Lower leg skin (tissue), 3 donors: ENCODE data around the gene CMTM4.

Experiments used
- CTCF ChIP-seq, 3 donors: fragments of 450-650 bp; IDR thresholded peaks; one replicate each; pipeline ENCODE4 v1.5.1; 2016; ENCODE audit warnings: antibody characterized with exemption in 3 of 3, mild to moderate bottlenecking in 3 of 3, moderate library complexity in 2 of 3
- POLR2A ChIP-seq, 2 donors: fragments of 450-650 bp; IDR thresholded peaks; one replicate each; pipeline ENCODE4 v1.6.1; 2016 to 2017; ENCODE audit warnings: antibody characterized with exemption in 2 of 2, mild to moderate bottlenecking in 1 of 2, moderate library complexity in 1 of 2

GRCh38 chr16:66620429-66620795, 76.1 kb downstream of the CMTM4 start:
- TF ChIP-seq CTCF (IDR thresholded peaks at IDR 0.05) (no peak), POLR2A (IDR thresholded peaks at IDR 0.05) (no peak)
